BLaER1 (cell line): ENCODE data around the gene RALY.

Source experiments
- H3K27ac ChIP-seq: shearing (Covaris generic); formaldehyde crosslinking; 2 replicates; pipeline ENCODE4 v1.8.1; 2022
- H3K27me3 ChIP-seq: shearing (Covaris generic); formaldehyde crosslinking; 2 replicates; pipeline ENCODE4 v1.8.1; 2022
- H3K36me3 ChIP-seq: shearing (Covaris generic); formaldehyde crosslinking; 2 replicates; pipeline ENCODE4 v1.8.1; 2022
- H3K4me1 ChIP-seq: shearing (Covaris generic); formaldehyde crosslinking; 2 replicates; pipeline ENCODE4 v1.8.1; 2022
- H3K4me2 ChIP-seq: shearing (Covaris generic); formaldehyde crosslinking; 2 replicates; pipeline ENCODE4 v1.8.1; 2022
- H3K4me3 ChIP-seq: shearing (Covaris generic); formaldehyde crosslinking; 2 replicates; pipeline ENCODE4 v1.8.1; 2022
- H3K9ac ChIP-seq: shearing (Covaris generic); formaldehyde crosslinking; 2 replicates; pipeline ENCODE4 v1.8.1; 2022
- H3K9me3 ChIP-seq: shearing (Covaris generic); formaldehyde crosslinking; 2 replicates; pipeline ENCODE4 v1.8.1; 2022
- H4K20me1 ChIP-seq: shearing (Covaris generic); formaldehyde crosslinking; 2 replicates; pipeline ENCODE4 v1.8.1; 2022
- Cebpa-rat ChIP-seq: shearing (Covaris generic); IDR thresholded peaks from 2 replicates; pipeline ENCODE4 v1.8.1; 2022

The RALY gene

GRCh38 chr20:33993576-33994221 is at the start of gene RALY:
Gene RALY (plus strand): TSS chr20:33993911. CDS start chr20:34072075, 78,164 bp downstream.
- no peaks in the 10 kb centered on the region for H3K27me3 ChIP-seq
- no peak for TF ChIP-seq Cebpa-rat
- H3K4me2 ChIP-seq, result peak within 1 kb of the TSS; percentile 99
- H3K4me1 ChIP-seq, result peaks cover 60% of the 10 kb centered on the region
- peak within 1 kb of the TSS; percentile 88 for H3K4me3 ChIP-seq
- H3K36me3 ChIP-seq, result peaks cover 20% of the 10 kb centered on the region
- H3K9me3 ChIP-seq, result no peaks in the 10 kb centered on the region
- peak within 1 kb of the TSS; percentile 100 for H3K27ac ChIP-seq
- H4K20me1 ChIP-seq, result peaks cover 49% of the 10 kb centered on the region
- H3K9ac ChIP-seq, result peak within 1 kb of the TSS; percentile 99

- no peak for TF ChIP-seq Cebpa-rat
- no peak overlapping the region for H3K27ac ChIP-seq
- H3K9me3 ChIP-seq, result peaks cover 22% of the 10 kb centered on the region
- no peak overlapping the region for H3K4me3 ChIP-seq
- H3K4me1 ChIP-seq, result no peaks in the 10 kb centered on the region
- no peak overlapping the region for H3K9ac ChIP-seq
- no peaks in the 10 kb centered on the region for H4K20me1 ChIP-seq
- H3K36me3 ChIP-seq, result no peaks in the 10 kb centered on the region
- no peaks in the 10 kb centered on the region for H3K27me3 ChIP-seq
- no peak overlapping the region for H3K4me2 ChIP-seq
Measured at GRCh38 chr20:33944914-33945313, 48.8 kb upstream of the RALY start.

GRCh38 chr20:33945391-33946081 is 48.2 kb upstream of the RALY start:
- peaks cover 22% of the 10 kb centered on the region for H3K9me3 ChIP-seq
- no peaks in the 10 kb centered on the region for H3K36me3 ChIP-seq
- no peak overlapping the region for H3K4me2 ChIP-seq
- no peaks in the 10 kb centered on the region for H3K4me1 ChIP-seq
- no peak overlapping the region for H3K9ac ChIP-seq
- no peak overlapping the region for H3K27ac ChIP-seq
- H3K4me3 ChIP-seq, result no peak overlapping the region
- H3K27me3 ChIP-seq, result no peaks in the 10 kb centered on the region
- no peaks in the 10 kb centered on the region for H4K20me1 ChIP-seq
- no peak for TF ChIP-seq Cebpa-rat

- Histone ChIP-seq H4K20me1 (no peaks in the 10 kb centered on the region), H3K4me2 (no peak overlapping the region), H3K27ac (no peak overlapping the region), H3K27me3 (no peaks in the 10 kb centered on the region), H3K9ac (no peak overlapping the region), H3K4me3 (no peak overlapping the region), H3K9me3 (peaks cover 22% of the 10 kb centered on the region), H3K36me3 (no peaks in the 10 kb centered on the region), H3K4me1 (no peaks in the 10 kb centered on the region)
- no peak for TF ChIP-seq Cebpa-rat
Measured at GRCh38 chr20:33947709-33948295, 45.9 kb upstream of the RALY start.

GRCh38 chr20:33948480-33948879 is 45.2 kb upstream of the RALY start:
- no peaks in the 10 kb centered on the region for H3K4me1 ChIP-seq
- H3K4me2 ChIP-seq, result no peak overlapping the region
- no peak for TF ChIP-seq Cebpa-rat
- H3K9ac ChIP-seq, result no peak overlapping the region
- H4K20me1 ChIP-seq, result no peaks in the 10 kb centered on the region
- peaks cover 22% of the 10 kb centered on the region for H3K9me3 ChIP-seq
- no peaks in the 10 kb centered on the region for H3K27me3 ChIP-seq
- H3K4me3 ChIP-seq, result no peak overlapping the region
- H3K36me3 ChIP-seq, result no peaks in the 10 kb centered on the region
- H3K27ac ChIP-seq, result no peak overlapping the region

- H3K4me3 ChIP-seq, result no peak overlapping the region
- H4K20me1 ChIP-seq, result no peaks in the 10 kb centered on the region
- no peaks in the 10 kb centered on the region for H3K4me1 ChIP-seq
- H3K4me2 ChIP-seq, result no peak overlapping the region
- peaks cover 22% of the 10 kb centered on the region for H3K9me3 ChIP-seq
- H3K36me3 ChIP-seq, result no peaks in the 10 kb centered on the region
- no peak for TF ChIP-seq Cebpa-rat
- no peak overlapping the region for H3K9ac ChIP-seq
- H3K27me3 ChIP-seq, result no peaks in the 10 kb centered on the region
- no peak overlapping the region for H3K27ac ChIP-seq
Measured at GRCh38 chr20:33951171-33951570, 42.5 kb upstream of the RALY start.

- no peaks in the 10 kb centered on the region for H3K27me3 ChIP-seq
- no peak overlapping the region for H3K4me3 ChIP-seq
- H3K9ac ChIP-seq, result no peak overlapping the region
- H4K20me1 ChIP-seq, result no peaks in the 10 kb centered on the region
- TF ChIP-seq Cebpa-rat, result no peak
- H3K4me1 ChIP-seq, result no peaks in the 10 kb centered on the region
- H3K27ac ChIP-seq, result no peak overlapping the region
- H3K4me2 ChIP-seq, result no peak overlapping the region
- H3K9me3 ChIP-seq, result no peaks in the 10 kb centered on the region
- no peaks in the 10 kb centered on the region for H3K36me3 ChIP-seq
Measured at GRCh38 chr20:33954504-33954903, 39.2 kb upstream of the RALY start.

- Histone ChIP-seq H3K36me3 (no peaks in the 10 kb centered on the region), H3K4me3 (no peak overlapping the region), H3K27me3 (no peaks in the 10 kb centered on the region), H3K27ac (no peak overlapping the region), H3K4me1 (no peaks in the 10 kb centered on the region), H3K9me3 (peaks cover 8% of the 10 kb centered on the region; the same call in 1 of the 2 replicates), H3K9ac (no peak overlapping the region), H3K4me2 (no peak overlapping the region), H4K20me1 (no peaks in the 10 kb centered on the region)
- no peak for TF ChIP-seq Cebpa-rat
Measured at GRCh38 chr20:33963751-33964150, 30.0 kb upstream of the RALY start.

GRCh38 chr20:33964441-33964840 is 29.3 kb upstream of the RALY start:
- H3K27me3 ChIP-seq, result no peaks in the 10 kb centered on the region
- no peaks in the 10 kb centered on the region for H3K4me1 ChIP-seq
- no peak overlapping the region for H3K4me2 ChIP-seq
- no peak overlapping the region for H3K27ac ChIP-seq
- H3K9ac ChIP-seq, result no peak overlapping the region
- no peaks in the 10 kb centered on the region for H3K36me3 ChIP-seq
- H3K9me3 ChIP-seq, result peaks cover 8% of the 10 kb centered on the region; the same call in 1 of the 2 replicates
- no peaks in the 10 kb centered on the region for H4K20me1 ChIP-seq
- no peak for TF ChIP-seq Cebpa-rat
- H3K4me3 ChIP-seq, result no peak overlapping the region

GRCh38 chr20:33967126-33967525 is 26.6 kb upstream of the RALY start:
- H4K20me1 ChIP-seq, result no peaks in the 10 kb centered on the region
- no peak for TF ChIP-seq Cebpa-rat
- no peak overlapping the region for H3K4me3 ChIP-seq
- no peaks in the 10 kb centered on the region for H3K4me1 ChIP-seq
- H3K4me2 ChIP-seq, result no peak overlapping the region
- peaks cover 8% of the 10 kb centered on the region; the same call in 1 of the 2 replicates for H3K9me3 ChIP-seq
- no peaks in the 10 kb centered on the region for H3K27me3 ChIP-seq
- no peak overlapping the region for H3K9ac ChIP-seq
- H3K36me3 ChIP-seq, result no peaks in the 10 kb centered on the region
- no peak overlapping the region for H3K27ac ChIP-seq
